ENCODE measurements around the gene MNAT1. TPM values are rescaled to one million over a fixed set of nuclear protein-coding genes. Genes with fewer than 3 reads are reported as not detected.

MNAT1 gene
- polyA plus RNA-seq, 1 donor from 2014 or later: 104 TPM

DNA sequence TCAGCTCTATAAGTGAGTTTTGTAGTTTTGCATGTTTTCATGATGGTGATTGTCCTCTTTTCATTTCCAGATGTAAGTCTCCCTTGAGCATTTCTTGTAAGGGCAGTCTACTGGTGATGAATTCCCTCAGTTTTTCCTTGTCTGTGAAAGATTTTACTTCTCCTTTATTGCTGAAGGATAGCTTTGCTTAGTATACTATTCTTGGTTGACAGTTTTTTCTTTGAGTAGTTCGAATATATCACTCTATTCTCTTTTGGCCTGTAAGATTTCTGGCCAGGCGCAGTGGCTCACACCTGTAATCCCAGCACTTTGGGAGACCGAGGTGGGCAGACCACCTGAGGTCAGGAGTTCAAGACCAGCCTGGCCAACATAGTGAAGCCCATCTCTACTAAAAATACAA is 34.0 kb upstream of the MNAT1 start:
- H3F3A ChIP-seq (ENCODE audit: insufficient read depth, low read length, poor library complexity, severe bottlenecking): no peaks in the 10 kb centered on the region
- H4K20me1 ChIP-seq (ENCODE audit: insufficient read depth): no peaks in the 10 kb centered on the region
- no peaks in the 10 kb centered on the region for H3K9me3 ChIP-seq (ENCODE audit: low read length)
- no peak overlapping the region for H3K9ac ChIP-seq (ENCODE audit: low read length)
- no peak overlapping the region for H3K4me3 ChIP-seq (ENCODE audit: low read length)
- no peaks in the 10 kb centered on the region for H3K36me3 ChIP-seq (ENCODE audit: insufficient read depth, low read length)
- no peaks in the 10 kb centered on the region for H3K79me2 ChIP-seq (replicated peaks; ENCODE audit: insufficient read depth, low read length)
- H3K4me2 ChIP-seq (ENCODE audit: low read length): no peak overlapping the region
- TF ChIP-seq, protein P1, sequence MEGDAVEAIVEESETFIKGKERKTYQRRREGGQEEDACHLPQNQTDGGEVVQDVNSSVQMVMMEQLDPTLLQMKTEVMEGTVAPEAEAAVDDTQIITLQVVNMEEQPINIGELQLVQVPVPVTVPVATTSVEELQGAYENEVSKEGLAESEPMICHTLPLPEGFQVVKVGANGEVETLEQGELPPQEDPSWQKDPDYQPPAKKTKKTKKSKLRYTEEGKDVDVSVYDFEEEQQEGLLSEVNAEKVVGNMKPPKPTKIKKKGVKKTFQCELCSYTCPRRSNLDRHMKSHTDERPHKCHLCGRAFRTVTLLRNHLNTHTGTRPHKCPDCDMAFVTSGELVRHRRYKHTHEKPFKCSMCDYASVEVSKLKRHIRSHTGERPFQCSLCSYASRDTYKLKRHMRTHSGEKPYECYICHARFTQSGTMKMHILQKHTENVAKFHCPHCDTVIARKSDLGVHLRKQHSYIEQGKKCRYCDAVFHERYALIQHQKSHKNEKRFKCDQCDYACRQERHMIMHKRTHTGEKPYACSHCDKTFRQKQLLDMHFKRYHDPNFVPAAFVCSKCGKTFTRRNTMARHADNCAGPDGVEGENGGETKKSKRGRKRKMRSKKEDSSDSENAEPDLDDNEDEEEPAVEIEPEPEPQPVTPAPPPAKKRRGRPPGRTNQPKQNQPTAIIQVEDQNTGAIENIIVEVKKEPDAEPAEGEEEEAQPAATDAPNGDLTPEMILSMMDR (IDR thresholded peaks at IDR 0.05; ENCODE audit: poor library complexity, severe bottlenecking): no peak
- H3K9me2 ChIP-seq (ENCODE audit: insufficient read depth, low read length): no peaks in the 10 kb centered on the region
- no peak overlapping the region for H2AFZ ChIP-seq (ENCODE audit: low read depth, low read length)
- no peak overlapping the region for H3K27ac ChIP-seq (ENCODE audit: low read length)
- no peaks in the 10 kb centered on the region for H3K27me3 ChIP-seq (ENCODE audit: insufficient read depth, low read depth, low read length)

DNA sequence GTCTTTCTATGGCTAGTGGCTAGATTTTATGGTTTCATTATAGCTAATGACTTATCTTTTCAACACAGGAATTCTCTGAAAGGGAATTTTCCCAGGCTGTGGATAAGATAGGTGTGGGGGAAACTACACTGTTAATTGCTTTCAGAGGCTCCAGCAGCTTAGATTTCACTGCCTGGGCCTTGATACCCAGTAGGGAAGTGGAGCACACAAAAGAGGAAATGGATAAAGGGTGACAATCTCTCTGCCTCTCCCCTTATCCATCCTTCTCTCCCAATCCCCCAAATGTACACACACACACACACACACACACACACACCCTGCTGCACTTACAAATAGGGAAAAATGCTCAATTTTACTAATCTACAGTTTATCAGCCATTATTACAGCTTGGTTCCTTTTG is 29.5 kb upstream of the MNAT1 start:
- no peak overlapping the region for H2AFZ ChIP-seq (ENCODE audit: low read depth, low read length)
- no peak overlapping the region for H3K9ac ChIP-seq (ENCODE audit: low read length)
- H3K27me3 ChIP-seq (ENCODE audit: insufficient read depth, low read depth, low read length): no peaks in the 10 kb centered on the region
- no peak for TF ChIP-seq POLR2AphosphoS5 (IDR thresholded peaks at IDR 0.05)
- TF ChIP-seq EZH2 (IDR thresholded peaks at IDR 0.05; ENCODE audit: borderline replicate concordance, insufficient read depth, low read length, poor library complexity, severe bottlenecking): no peak
- TF ChIP-seq EP300 (conservative IDR thresholded peaks at IDR 0.05; ENCODE audit: poor library complexity, severe bottlenecking): no peak
- no peak for TF ChIP-seq SMC3 (conservative IDR thresholded peaks at IDR 0.05; ENCODE audit: poor library complexity)
- TF ChIP-seq RAD21 (conservative IDR thresholded peaks at IDR 0.05): no peak
- TF ChIP-seq, protein P1 (IDR thresholded peaks at IDR 0.05; ENCODE audit: poor library complexity, severe bottlenecking): no peak
- no peak for TF ChIP-seq MXI1 (conservative IDR thresholded peaks at IDR 0.05; ENCODE audit: poor library complexity, severe bottlenecking)
- no peaks in the 10 kb centered on the region for H3F3A ChIP-seq (ENCODE audit: insufficient read depth, low read length, poor library complexity, severe bottlenecking)
- no peaks in the 10 kb centered on the region for H3K79me2 ChIP-seq (replicated peaks; ENCODE audit: insufficient read depth, low read length)
- H3K4me3 ChIP-seq (ENCODE audit: low read length): no peak overlapping the region
- no peaks in the 10 kb centered on the region for H3K36me3 ChIP-seq (ENCODE audit: insufficient read depth, low read length)
- no peaks in the 10 kb centered on the region for H4K20me1 ChIP-seq (ENCODE audit: insufficient read depth)
- no peaks in the 10 kb centered on the region for H3K9me3 ChIP-seq (ENCODE audit: low read length)
- no peaks in the 10 kb centered on the region for H3K9me2 ChIP-seq (ENCODE audit: insufficient read depth, low read length)
- H3K27ac ChIP-seq (ENCODE audit: low read length): no peak overlapping the region
- H3K4me2 ChIP-seq (ENCODE audit: low read length): no peak overlapping the region

DNA sequence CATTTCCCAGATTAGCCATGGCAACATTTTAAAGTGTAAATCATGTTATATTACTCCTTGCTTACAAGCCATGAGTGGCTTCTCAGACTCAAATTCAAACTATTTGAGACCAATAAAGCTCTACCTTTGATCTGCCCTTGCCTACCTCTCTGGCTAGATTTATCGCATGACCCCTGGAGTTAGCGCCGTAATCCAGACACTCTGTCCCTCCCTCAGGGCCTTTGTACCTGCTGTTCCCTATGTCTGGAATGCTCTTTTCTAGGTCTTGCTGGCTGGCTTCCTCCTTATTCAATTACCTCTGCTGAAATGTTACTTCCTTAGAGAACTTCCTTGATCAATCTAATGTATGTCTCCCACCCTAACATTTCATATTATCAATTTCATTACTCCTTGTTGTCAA is 26.7 kb upstream of the MNAT1 start:
- no peaks in the 10 kb centered on the region for H3K9me3 ChIP-seq (ENCODE audit: low read length)

More for the DNA sequence above, 26.7 kb upstream of the MNAT1 start:
- Histone ChIP-seq H3K9ac (ENCODE audit: low read length) (no peak overlapping the region), H4K20me1 (ENCODE audit: insufficient read depth) (no peaks in the 10 kb centered on the region), H3K27me3 (ENCODE audit: insufficient read depth, low read depth, low read length) (no peaks in the 10 kb centered on the region), H2AFZ (ENCODE audit: low read depth, low read length) (no peak overlapping the region), H3K4me2 (ENCODE audit: low read length) (no peak overlapping the region), H3K79me2 (replicated peaks; ENCODE audit: insufficient read depth, low read length) (no peaks in the 10 kb centered on the region), H3K9me2 (ENCODE audit: insufficient read depth, low read length) (no peaks in the 10 kb centered on the region), H3K36me3 (ENCODE audit: insufficient read depth, low read length) (no peaks in the 10 kb centered on the region), H3K27ac (ENCODE audit: low read length) (no peak overlapping the region), H3F3A (ENCODE audit: insufficient read depth, low read length, poor library complexity, severe bottlenecking) (no peaks in the 10 kb centered on the region), H3K4me3 (ENCODE audit: low read length) (no peak overlapping the region)
- no peak for TF ChIP-seq MXI1 (conservative IDR thresholded peaks at IDR 0.05; ENCODE audit: poor library complexity, severe bottlenecking)
- no peak for TF ChIP-seq EZH2 (IDR thresholded peaks at IDR 0.05; ENCODE audit: borderline replicate concordance, insufficient read depth, low read length, poor library complexity, severe bottlenecking)
- no peak for TF ChIP-seq RAD21 (conservative IDR thresholded peaks at IDR 0.05)
- TF ChIP-seq, protein P1 (IDR thresholded peaks at IDR 0.05; ENCODE audit: poor library complexity, severe bottlenecking): no peak
- TF ChIP-seq, protein P2, sequence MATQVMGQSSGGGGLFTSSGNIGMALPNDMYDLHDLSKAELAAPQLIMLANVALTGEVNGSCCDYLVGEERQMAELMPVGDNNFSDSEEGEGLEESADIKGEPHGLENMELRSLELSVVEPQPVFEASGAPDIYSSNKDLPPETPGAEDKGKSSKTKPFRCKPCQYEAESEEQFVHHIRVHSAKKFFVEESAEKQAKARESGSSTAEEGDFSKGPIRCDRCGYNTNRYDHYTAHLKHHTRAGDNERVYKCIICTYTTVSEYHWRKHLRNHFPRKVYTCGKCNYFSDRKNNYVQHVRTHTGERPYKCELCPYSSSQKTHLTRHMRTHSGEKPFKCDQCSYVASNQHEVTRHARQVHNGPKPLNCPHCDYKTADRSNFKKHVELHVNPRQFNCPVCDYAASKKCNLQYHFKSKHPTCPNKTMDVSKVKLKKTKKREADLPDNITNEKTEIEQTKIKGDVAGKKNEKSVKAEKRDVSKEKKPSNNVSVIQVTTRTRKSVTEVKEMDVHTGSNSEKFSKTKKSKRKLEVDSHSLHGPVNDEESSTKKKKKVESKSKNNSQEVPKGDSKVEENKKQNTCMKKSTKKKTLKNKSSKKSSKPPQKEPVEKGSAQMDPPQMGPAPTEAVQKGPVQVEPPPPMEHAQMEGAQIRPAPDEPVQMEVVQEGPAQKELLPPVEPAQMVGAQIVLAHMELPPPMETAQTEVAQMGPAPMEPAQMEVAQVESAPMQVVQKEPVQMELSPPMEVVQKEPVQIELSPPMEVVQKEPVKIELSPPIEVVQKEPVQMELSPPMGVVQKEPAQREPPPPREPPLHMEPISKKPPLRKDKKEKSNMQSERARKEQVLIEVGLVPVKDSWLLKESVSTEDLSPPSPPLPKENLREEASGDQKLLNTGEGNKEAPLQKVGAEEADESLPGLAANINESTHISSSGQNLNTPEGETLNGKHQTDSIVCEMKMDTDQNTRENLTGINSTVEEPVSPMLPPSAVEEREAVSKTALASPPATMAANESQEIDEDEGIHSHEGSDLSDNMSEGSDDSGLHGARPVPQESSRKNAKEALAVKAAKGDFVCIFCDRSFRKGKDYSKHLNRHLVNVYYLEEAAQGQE (IDR thresholded peaks at IDR 0.05; ENCODE audit: borderline replicate concordance): no peak
- TF ChIP-seq EP300 (conservative IDR thresholded peaks at IDR 0.05; ENCODE audit: poor library complexity, severe bottlenecking): no peak
